ENCODE data around the gene ST6GALNAC4.

ST6GALNAC4 gene

GRCh38 chr9:127899128-127899943 lies 17.5 kb downstream of the ST6GALNAC4 start, which contains the start of gene ST6GALNAC6:
ST6GALNAC6 (minus strand) TSS chr9:127899603; CDS start chr9:127897981, 1,622 bp downstream.
- peak within 1 kb of the TSS; percentile 89 for H3K4me3 Mint-ChIP-seq
- H3K36me3 Mint-ChIP-seq: peaks cover 15% of the 10 kb centered on the region
- peaks cover 40% of the 10 kb centered on the region for H3K4me1 Mint-ChIP-seq (ENCODE audit: low read depth)
- H3K27me3 Mint-ChIP-seq: no peaks in the 10 kb centered on the region
- peak within 1 kb of the TSS; percentile 88 for H3K27ac Mint-ChIP-seq
- peaks cover 6% of the 10 kb centered on the region for H3K9me3 Mint-ChIP-seq (ENCODE audit: low read depth)

GRCh38 chr9:127898433-127899127 lies 18.3 kb downstream of the ST6GALNAC4 start:
- peaks cover 22% of the 10 kb centered on the region for H3K36me3 Mint-ChIP-seq
- peak overlapping the region; percentile 88 for H3K4me3 Mint-ChIP-seq
- H3K27ac Mint-ChIP-seq: peak overlapping the region; percentile 88
- peaks cover 6% of the 10 kb centered on the region for H3K9me3 Mint-ChIP-seq (ENCODE audit: low read depth)
- H3K27me3 Mint-ChIP-seq: no peaks in the 10 kb centered on the region
- peaks cover 33% of the 10 kb centered on the region for H3K4me1 Mint-ChIP-seq (ENCODE audit: low read depth)

GRCh38 chr9:127897193-127897692 lies 19.6 kb downstream of the ST6GALNAC4 start:
- Mint-ChIP-seq H3K27me3 (no peaks in the 10 kb centered on the region), H3K36me3 (peaks cover 33% of the 10 kb centered on the region), H3K4me1 (ENCODE audit: low read depth) (peaks cover 26% of the 10 kb centered on the region), H3K27ac (no peak overlapping the region), H3K4me3 (peak overlapping the region; percentile 88), H3K9me3 (ENCODE audit: low read depth) (peaks cover 6% of the 10 kb centered on the region)

GRCh38 chr9:127896395-127897192 lies 20.2 kb downstream of the ST6GALNAC4 start:
- H3K4me1 Mint-ChIP-seq (ENCODE audit: low read depth): peaks cover 21% of the 10 kb centered on the region
- peaks cover 6% of the 10 kb centered on the region for H3K9me3 Mint-ChIP-seq (ENCODE audit: low read depth)
- no peak overlapping the region for H3K4me3 Mint-ChIP-seq
- peaks cover 33% of the 10 kb centered on the region for H3K36me3 Mint-ChIP-seq
- no peaks in the 10 kb centered on the region for H3K27me3 Mint-ChIP-seq
- no peak overlapping the region for H3K27ac Mint-ChIP-seq

- H3K9me3 Mint-ChIP-seq (ENCODE audit: low read depth): peaks cover 6% of the 10 kb centered on the region
- peaks cover 33% of the 10 kb centered on the region for H3K36me3 Mint-ChIP-seq
- peak overlapping the region; percentile 49 for H3K4me3 Mint-ChIP-seq
- H3K27ac Mint-ChIP-seq: no peak overlapping the region
- H3K4me1 Mint-ChIP-seq (ENCODE audit: low read depth): peaks cover 20% of the 10 kb centered on the region
- H3K27me3 Mint-ChIP-seq: no peaks in the 10 kb centered on the region
Observed at GRCh38 chr9:127895811-127896210, 21.0 kb downstream of the ST6GALNAC4 start.

GRCh38 chr9:127893392-127893791 lies 23.4 kb downstream of the ST6GALNAC4 start:
- Mint-ChIP-seq H3K9me3 (ENCODE audit: low read depth) (peaks cover 6% of the 10 kb centered on the region), H3K4me3 (no peak overlapping the region), H3K4me1 (ENCODE audit: low read depth) (peaks cover 12% of the 10 kb centered on the region), H3K36me3 (peaks cover 33% of the 10 kb centered on the region), H3K27me3 (no peaks in the 10 kb centered on the region), H3K27ac (no peak overlapping the region)

- H3K27ac Mint-ChIP-seq: peak overlapping the region; percentile 64
- H3K4me3 Mint-ChIP-seq: no peak overlapping the region
- H3K9me3 Mint-ChIP-seq (ENCODE audit: low read depth): peaks cover 6% of the 10 kb centered on the region
- peaks cover 33% of the 10 kb centered on the region for H3K36me3 Mint-ChIP-seq
- peaks cover 9% of the 10 kb centered on the region for H3K4me1 Mint-ChIP-seq (ENCODE audit: low read depth)
- H3K27me3 Mint-ChIP-seq: no peaks in the 10 kb centered on the region
Observed at GRCh38 chr9:127892831-127893230, 24.0 kb downstream of the ST6GALNAC4 start.

- Mint-ChIP-seq H3K4me1 (ENCODE audit: low read depth) (peaks cover 4% of the 10 kb centered on the region), H3K9me3 (ENCODE audit: low read depth) (peaks cover 2% of the 10 kb centered on the region), H3K4me3 (no peak overlapping the region), H3K27me3 (no peaks in the 10 kb centered on the region), H3K27ac (no peak overlapping the region), H3K36me3 (peaks cover 22% of the 10 kb centered on the region)
Observed at GRCh38 chr9:127890053-127890452, 26.8 kb downstream of the ST6GALNAC4 start.

- Mint-ChIP-seq H3K4me3 (no peak overlapping the region), H3K27ac (no peak overlapping the region), H3K27me3 (no peaks in the 10 kb centered on the region), H3K9me3 (ENCODE audit: low read depth) (no peaks in the 10 kb centered on the region), H3K4me1 (ENCODE audit: low read depth) (peaks cover 3% of the 10 kb centered on the region), H3K36me3 (peaks cover 5% of the 10 kb centered on the region)
Observed at GRCh38 chr9:127887792-127888191, 29.0 kb downstream of the ST6GALNAC4 start.

- Mint-ChIP-seq H3K4me3 (no peak overlapping the region), H3K27me3 (no peaks in the 10 kb centered on the region), H3K9me3 (ENCODE audit: low read depth) (no peaks in the 10 kb centered on the region), H3K4me1 (ENCODE audit: low read depth) (peaks cover 3% of the 10 kb centered on the region), H3K36me3 (no peaks in the 10 kb centered on the region), H3K27ac (no peak overlapping the region)
Observed at GRCh38 chr9:127886401-127886972, 30.4 kb downstream of the ST6GALNAC4 start.

GRCh38 chr9:127885508-127886281 lies 31.1 kb downstream of the ST6GALNAC4 start:
- Mint-ChIP-seq H3K27ac (no peak overlapping the region), H3K4me3 (no peak overlapping the region), H3K4me1 (ENCODE audit: low read depth) (peaks cover 1% of the 10 kb centered on the region), H3K27me3 (no peaks in the 10 kb centered on the region), H3K9me3 (ENCODE audit: low read depth) (no peaks in the 10 kb centered on the region), H3K36me3 (no peaks in the 10 kb centered on the region)

GRCh38 chr9:127884976-127885490 lies 31.8 kb downstream of the ST6GALNAC4 start:
- H3K27me3 Mint-ChIP-seq: no peaks in the 10 kb centered on the region
- H3K4me3 Mint-ChIP-seq: no peak overlapping the region
- no peaks in the 10 kb centered on the region for H3K9me3 Mint-ChIP-seq (ENCODE audit: low read depth)
- no peaks in the 10 kb centered on the region for H3K36me3 Mint-ChIP-seq
- H3K27ac Mint-ChIP-seq: no peak overlapping the region
- H3K4me1 Mint-ChIP-seq (ENCODE audit: low read depth): peaks cover 1% of the 10 kb centered on the region

- Mint-ChIP-seq H3K4me3 (no peak overlapping the region), H3K27ac (no peak overlapping the region), H3K4me1 (ENCODE audit: low read depth) (peaks cover 1% of the 10 kb centered on the region), H3K36me3 (no peaks in the 10 kb centered on the region), H3K9me3 (ENCODE audit: low read depth) (no peaks in the 10 kb centered on the region), H3K27me3 (no peaks in the 10 kb centered on the region)
Observed at GRCh38 chr9:127884427-127884911, 32.4 kb downstream of the ST6GALNAC4 start.
